ENCODE data around the gene NXPH1.
"Not testable (repeated sequence)": the region's sequence is repeated elsewhere in the genome, so short reads cannot be mapped to it uniquely, and the experiment has no call there.

The NXPH1 gene

DNA sequence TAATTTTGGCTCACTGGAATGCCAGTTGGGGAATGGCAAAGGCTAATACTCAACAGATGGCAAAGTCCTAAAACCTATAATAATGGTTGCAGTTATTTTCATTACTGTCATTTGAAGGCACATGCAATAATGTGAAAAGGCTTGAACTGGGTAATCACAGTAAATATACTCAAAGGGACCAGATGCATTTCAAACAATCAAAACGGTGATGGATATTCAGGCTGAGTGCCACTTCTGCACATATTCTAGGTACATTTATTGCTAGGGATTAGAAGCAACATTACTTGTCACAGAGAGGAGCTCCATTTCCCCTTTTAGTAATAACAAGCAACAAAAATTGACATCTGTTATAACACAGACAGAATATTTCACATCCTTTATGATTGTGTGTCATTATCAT is 171.8 kb downstream of the NXPH1 start:
- no peak for DNase-seq

GRCh38 chr7:8612584-8612983 is 179.2 kb downstream of the NXPH1 start:
- DNase-seq = no peak

GRCh38 chr7:8613191-8613590 is 179.8 kb downstream of the NXPH1 start:
- DNase-seq = no peak

GRCh38 chr7:8615019-8615418 is 181.6 kb downstream of the NXPH1 start:
- no peak for DNase-seq

DNA sequence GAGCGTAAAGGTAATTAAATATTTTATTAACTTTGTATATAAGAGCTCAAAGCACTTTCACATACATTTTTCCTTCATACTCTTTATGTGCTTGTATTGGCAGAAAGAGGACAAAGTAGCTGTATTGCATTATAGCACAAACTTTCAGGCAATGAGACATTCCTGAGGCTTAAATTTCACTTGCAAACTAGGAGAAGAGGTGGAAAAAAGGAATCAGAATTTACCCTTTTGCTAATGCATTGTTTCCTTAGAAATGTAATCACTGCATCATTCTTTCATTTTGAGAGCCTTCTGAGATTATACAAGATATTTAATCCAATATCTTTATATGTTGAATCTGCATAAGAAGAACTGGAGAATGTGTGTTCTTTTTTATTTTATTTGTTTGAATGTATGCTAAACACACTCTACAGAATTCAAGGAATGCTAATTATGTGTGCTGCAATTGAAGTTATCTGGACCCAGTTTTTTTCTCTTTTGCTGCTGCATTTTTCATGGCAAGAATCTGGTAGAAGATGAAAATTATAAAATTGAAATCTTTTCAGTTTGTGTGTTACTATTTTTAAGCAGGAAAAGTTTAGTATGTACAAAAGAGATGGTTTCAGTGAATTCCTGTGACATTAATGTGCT is 185.1 kb downstream of the NXPH1 start:
- DNase-seq = no peak

GRCh38 chr7:8620169-8620568 is 186.8 kb downstream of the NXPH1 start:
- DNase-seq = no peak

- no peak for DNase-seq
Observed at GRCh38 chr7:8625612-8626011, 192.2 kb downstream of the NXPH1 start.

DNA sequence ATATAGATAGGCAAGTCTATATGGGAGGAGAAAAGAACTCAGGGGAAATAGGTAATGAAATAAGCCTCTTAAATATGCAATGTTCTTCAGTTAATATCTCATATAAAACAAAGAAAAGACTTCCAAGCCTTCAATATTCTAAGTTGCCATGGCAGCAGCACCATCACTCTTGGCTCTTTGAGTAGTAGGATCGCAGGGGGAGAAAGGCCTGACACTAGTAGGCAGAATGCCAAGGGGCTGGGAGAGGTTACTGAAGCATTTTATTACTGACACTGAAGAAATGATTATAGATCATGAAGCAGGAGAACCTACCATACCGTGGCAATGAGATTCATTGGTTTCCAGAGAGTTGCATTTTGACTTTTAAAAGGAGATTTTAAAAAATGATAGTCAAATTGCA is 193.9 kb downstream of the NXPH1 start:
- DNase-seq = no peak

DNA sequence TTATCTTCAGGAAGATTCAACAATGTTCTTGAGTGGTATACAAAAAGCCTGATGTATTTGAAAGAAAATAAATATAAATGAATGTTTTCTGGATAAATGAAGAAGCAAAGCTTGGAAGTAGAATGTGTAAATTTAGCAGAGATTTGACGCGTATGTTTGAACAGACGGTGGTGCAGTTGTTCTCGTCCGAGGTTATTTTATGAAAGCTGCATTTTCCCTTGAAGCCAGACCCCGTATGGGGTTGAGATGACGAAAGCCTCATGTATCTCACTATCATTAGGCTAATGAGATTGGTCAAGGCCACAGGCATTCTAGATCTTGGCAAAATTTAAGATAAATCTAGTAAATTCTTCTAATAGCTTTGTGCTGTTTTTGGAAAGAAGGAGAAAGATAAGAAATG is 195.2 kb downstream of the NXPH1 start:
- no peak for DNase-seq

DNA sequence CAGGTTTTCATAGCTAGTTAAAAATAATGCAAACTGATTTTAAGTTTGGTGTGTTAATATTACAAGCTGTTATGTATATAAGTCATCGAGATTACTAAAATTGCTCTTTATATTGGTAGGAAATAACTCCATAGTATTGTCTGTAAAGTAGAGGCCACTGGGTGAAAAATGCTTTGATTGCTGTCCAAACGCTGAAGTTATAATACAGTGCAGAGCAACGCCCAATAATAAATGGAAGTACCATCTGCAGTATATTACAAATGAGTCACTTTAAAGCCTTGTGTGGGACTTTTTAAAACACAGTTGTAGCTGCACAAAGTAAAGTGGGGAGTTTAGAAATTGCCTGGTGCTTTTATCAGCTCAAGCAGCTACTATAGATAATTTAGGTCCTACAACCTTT is 196.1 kb downstream of the NXPH1 start:
- DNase-seq = no peak

DNA sequence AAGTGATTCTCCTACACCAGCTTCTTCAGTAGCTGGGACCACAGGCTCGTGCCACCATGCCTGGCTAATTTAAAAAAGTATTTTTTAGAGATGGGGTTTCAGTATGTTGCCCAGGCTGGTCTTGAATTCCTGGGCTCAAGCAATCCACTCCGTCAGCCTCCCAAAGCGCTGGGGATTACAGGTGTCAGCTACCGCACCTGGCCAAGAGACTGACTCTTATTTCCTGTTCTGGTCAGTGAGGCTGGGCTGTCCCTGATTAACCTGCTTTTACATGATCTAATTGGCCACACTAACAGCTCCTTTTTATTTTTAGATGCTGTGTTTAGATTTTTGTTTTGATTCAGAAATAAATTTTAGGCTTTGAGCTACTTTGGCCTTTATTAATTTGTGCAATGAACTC is 203.9 kb downstream of the NXPH1 start:
- DNase-seq = no peak

DNA sequence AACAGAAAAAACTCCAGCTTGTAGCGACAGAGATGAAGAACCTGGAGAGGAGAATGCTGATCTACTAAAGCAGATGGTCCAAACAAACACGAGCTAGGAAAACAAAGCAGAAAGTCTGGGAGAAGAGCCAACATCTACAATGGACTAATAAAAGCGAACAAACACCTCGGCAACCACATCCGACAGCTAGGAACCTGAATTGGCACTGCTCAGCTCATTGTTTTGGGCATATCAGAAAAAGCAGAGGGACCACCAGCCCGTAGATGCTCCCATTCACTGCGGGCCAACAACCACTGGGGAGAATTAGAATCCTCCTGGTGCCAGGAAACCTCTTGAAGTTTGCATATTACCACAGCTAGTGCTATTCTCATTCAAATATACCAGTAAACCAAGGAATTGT is 204.7 kb downstream of the NXPH1 start:
- DNase-seq = no peak

- no peak for DNase-seq
Observed at GRCh38 chr7:8639668-8640067, 206.3 kb downstream of the NXPH1 start.

DNA sequence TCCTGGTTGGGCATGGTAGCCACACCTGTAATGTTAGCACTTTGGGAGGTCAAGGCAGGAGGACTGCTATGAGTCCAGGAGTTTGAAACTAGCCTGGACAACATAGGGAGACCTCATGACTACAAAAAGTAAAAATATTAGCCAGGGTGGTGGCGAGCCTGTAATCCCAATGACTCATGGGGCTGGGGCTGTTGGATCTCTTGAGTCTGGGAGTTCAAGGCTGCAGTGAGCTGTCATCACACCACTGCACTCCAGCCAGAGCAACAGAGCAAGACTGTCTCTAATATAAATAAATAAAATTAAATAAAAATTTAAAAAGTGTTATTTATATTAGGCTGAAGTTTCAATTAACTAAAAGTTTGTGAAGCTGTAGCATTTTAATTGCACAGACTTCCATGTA is 207.3 kb downstream of the NXPH1 start:
- DNase-seq = no peak

DNA sequence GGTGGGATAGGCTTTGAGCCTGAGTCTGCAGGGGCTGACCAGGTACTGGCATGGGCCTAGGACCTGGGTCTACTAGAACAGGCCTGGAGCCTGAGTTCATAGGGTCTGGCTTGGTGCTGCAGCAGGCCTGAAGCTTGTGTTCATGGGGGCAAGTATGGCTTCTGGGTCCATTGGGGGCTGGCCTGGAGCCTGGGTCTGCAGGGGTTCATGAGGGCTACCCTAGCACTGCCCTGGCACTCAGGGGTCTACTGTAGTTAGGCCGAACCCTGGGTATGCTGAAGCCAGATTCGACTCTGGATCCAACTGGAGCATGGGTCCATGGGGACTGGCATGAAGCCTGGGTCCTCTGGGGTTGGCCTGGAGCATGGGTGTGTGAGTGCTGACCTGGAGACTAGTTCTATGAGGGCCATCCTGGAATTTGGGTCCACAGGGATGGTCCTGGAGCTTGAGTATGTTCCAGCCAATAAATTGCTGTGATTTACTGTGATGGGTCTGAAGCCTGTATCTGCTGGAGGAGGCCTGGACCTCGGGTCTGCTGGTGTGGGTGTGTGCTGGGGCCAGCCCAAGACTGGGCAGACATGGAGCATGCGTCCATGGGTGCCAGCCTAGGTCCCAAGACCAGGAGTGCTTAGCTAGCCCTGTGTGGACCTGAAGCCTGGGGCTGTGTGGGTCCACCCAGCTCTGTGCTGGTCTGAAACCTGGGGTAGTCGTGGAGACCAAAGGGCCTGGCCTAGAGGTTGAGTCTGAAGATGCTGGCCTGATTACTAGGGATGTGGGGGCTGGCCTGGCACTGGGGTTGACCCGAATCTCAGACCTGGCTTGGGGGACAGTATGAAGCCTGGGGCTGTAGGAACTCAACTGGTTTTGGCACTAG is 235.5 kb downstream of the NXPH1 start:
- DNase-seq = no peak

- DNase-seq = no peak
Observed at GRCh38 chr7:8669501-8669851, 236.1 kb downstream of the NXPH1 start.

- no peak for DNase-seq
Observed at GRCh38 chr7:8684426-8684825, 251.0 kb downstream of the NXPH1 start.

DNA sequence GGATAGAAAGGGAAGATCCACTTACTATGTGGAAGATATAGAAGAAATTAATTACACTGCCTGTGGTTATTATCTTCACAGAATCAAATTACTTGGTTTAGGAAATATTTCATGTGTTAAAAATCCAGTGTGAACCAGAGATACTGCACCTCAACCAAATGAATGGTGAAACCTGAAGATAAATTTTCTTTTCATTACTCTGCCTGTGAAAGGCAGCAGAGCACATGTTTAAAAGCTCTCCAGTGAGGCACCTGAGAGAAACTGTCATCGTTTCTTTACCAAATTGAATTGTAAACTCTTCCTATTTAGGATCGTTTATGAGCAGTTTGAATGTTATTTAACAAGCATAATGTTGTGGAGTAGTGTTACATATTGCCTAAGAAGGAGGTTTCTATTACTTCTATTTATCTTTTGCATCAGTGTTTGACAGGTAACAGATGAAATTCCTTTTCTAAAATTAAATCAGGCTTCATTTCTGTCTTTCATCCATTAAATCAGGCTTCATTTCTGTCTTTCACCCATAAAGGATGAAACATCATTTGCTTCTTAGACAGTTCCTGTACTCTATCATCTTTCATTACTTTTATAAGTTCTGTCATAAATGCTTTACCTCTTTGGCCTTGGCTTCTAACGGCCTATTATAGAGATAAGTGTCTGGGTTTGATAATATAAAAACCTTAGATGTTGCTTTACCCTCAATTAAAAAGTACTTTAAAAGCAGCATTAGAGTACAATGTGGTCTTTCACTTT is 266.6 kb downstream of the NXPH1 start:
- DNase-seq = no peak

- DNase-seq = no peak
Observed at GRCh38 chr7:8702807-8703206, 269.4 kb downstream of the NXPH1 start.

- DNase-seq = no peak
Observed at GRCh38 chr7:8710124-8710523, 276.7 kb downstream of the NXPH1 start.

DNA sequence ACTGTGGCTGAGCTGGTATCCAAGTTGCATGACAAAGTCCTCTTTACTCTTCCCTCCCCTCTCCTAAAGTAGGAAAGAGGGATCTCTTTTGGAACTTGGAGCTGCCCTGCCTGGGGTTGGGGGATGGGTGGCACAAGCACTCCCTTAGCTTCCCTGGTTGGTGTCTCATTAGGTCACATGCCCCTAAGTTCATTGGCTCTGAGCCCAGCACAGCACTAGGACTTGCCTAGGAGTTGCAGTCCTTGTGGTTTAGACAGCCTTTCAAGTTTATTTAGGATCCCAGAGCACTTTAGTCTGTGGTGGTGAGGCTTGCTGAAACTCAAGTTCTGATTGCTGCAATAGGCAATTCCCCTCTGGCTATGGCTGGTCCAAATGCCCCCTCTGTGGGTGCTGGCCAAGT is 281.4 kb downstream of the NXPH1 start:
- no peak for DNase-seq

DNA sequence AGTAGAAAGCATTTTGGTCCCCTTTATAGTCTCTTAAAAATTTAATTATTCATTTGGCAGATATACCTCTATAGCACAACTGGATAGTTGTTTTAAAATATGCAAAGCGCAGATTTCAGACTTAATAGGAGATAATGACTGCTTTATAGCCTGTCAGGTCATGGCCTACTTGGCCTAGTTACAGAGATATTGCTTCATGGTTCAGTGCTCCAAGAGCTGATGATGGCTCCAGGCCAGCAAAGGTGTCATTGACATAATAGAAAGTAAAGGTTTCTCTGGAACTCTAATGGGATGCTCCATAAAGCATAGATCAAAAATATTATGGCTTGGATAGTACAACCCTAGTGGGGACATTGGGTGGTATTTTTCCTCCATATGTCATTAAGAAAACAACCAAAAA is 285.7 kb downstream of the NXPH1 start:
- DNase-seq = no peak

DNA sequence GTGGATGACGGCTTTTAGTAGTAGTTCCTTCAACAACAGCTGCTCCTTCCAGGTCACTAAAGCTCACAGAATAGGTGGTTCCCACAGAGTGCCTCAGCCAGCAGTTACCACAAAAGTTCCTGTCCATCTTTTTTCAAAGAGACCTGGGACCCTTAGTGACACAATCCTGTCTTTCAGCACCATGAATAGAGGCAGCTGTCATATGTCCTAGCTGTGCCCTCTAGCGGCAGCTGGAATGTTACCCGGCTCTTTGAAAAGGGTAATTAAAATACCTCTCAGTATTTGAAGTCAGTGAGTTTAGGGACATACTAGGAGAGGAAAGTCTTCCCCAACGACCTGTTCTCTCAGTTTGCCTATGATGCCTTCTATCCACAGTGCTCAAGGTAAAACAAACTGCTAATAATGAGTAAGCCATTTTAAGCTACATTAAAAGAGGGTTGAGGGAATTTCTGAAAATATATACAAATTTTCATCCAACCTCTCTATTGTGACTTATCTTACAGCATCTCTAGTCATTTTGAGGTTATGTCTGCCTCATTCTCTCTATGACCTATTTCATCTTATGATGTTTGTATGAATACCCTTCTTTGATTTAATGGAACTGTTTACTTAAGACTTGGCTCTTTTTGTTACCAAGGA is 290.8 kb downstream of the NXPH1 start:
- peak; percentile 41 for DNase-seq

- DNase-seq = not testable (repeated sequence)
Observed at GRCh38 chr7:8731756-8732155, 298.3 kb downstream of the NXPH1 start.
